K562 (cell line): ENCODE results near the gene LY6G6C. TPM values are rescaled to one million over a fixed set of nuclear protein-coding genes. Genes with fewer than 3 reads are reported as not detected.

Experiments used
- CEBPB ChIP-seq: fragments of 450-650 bp; IDR thresholded peaks from 2 replicates; pipeline ENCODE4 v1.6.1; 2016; ENCODE audit warnings: missing genetic modification characterization, missing compliant biosample characterization
- GABPB1 ChIP-seq: sonication (generic); formaldehyde crosslinking; IDR thresholded peaks from 2 replicates; pipeline ENCODE4 v1.8.0; 2022; ENCODE audit warnings: mild to moderate bottlenecking, missing genetic modification reagents
- HCFC1 ChIP-seq: IDR thresholded peaks from 2 replicates; pipeline ENCODE4 v1.6.1; 2012; ENCODE audit warnings: low read depth, low read length, improper control_type of control experiment
- MEF2D ChIP-seq: conservative IDR thresholded peaks from 2 replicates; pipeline ENCODE4 v1.6.1; 2016; ENCODE audit warnings: low read depth, missing genetic modification characterization, missing compliant biosample characterization
- MTA1 ChIP-seq: fragments of 450-650 bp; IDR thresholded peaks from 2 replicates; pipeline ENCODE4 v1.6.1; 2017; ENCODE audit warnings: borderline replicate concordance
- NR4A1 ChIP-seq, 2 experiments: fragments of 250-450 bp in 1 of 2; fragments of 450-650 bp in 1 of 2; sonication (Bioruptor Pico) in 1 of 2; IDR thresholded peaks; 2 replicates each; pipeline versions ENCODE4 v1.4.0 to v1.6.1; 2016 to 2020; ENCODE audit warnings: mild to moderate bottlenecking in 2 of 2, missing compliant biosample characterization in 1 of 2, missing genetic modification characterization in 1 of 2, moderate library complexity in 1 of 2
- PHTF2 ChIP-seq: fragments of 250-450 bp; sonication (Bioruptor Pico); IDR thresholded peaks from 2 replicates; pipeline ENCODE4 v1.5.0; 2021; ENCODE audit warnings: mild to moderate bottlenecking
- RAD51 ChIP-seq: fragments of 450-650 bp; IDR thresholded peaks from 2 replicates; pipeline ENCODE4 v1.7.1; 2016; ENCODE audit warnings: low read depth, mild to moderate bottlenecking, borderline replicate concordance
- ZFPM2 ChIP-seq: fragments of 250-450 bp; sonication (Bioruptor Pico); IDR thresholded peaks from 2 replicates; pipeline ENCODE4 v1.5.1; 2022; ENCODE audit warnings: mild to moderate bottlenecking
- ZNF174 ChIP-seq: fragments of 250-450 bp; sonication (Bioruptor Pico); IDR thresholded peaks from 2 replicates; pipeline ENCODE4 v1.4.0; 2020; ENCODE audit warnings: mild to moderate bottlenecking
- polyA plus RNA-seq, 8 experiments: library from polyadenylated mRNA; depleted of rRNA in 4 of 8; stranded (reverse) in 5 of 8; unstranded in 3 of 8; fragments of >200 nt; fragmentation: Nextera tagmentation in 2 of 8; fragmentation: Illumina TruSeq in 1 of 8; extraction: Ambion mirVana in 2 of 8; extraction: Trizol in 1 of 8; gene quantifications; 2 replicates each; pipeline versions ENCODE4 v1.2.1 to v1.2.3, GENCODE V29; 2011 to 2014; ENCODE audit warnings: inconsistent platforms in 1 of 8, missing spikeins in 1 of 8
- total RNA-seq, 7 experiments: library from RNA; depleted of rRNA in 6 of 7; stranded (reverse); fragments of >200 nt in 6 of 7; fragmentation: Illumina TruSeq in 2 of 7; extraction: Trizol in 2 of 7; gene quantifications; 2 replicates each; pipeline versions ENCODE4 v1.2.1 to v1.2.3, GENCODE V29; 2011 to 2021; ENCODE audit warnings: low replicate concordance in 1 of 7
- TF ChIP-seq, protein P1 (sequence below), 2 experiments: fragments of 450-650 bp in 1 of 2; sonication (generic) in 1 of 2; formaldehyde crosslinking in 1 of 2; IDR thresholded peaks in 1 of 2; conservative IDR thresholded peaks in 1 of 2; 2 replicates each; pipeline versions ENCODE4 v1.6.1 to v1.8.1; 2016 to 2023; ENCODE audit warnings: mild to moderate bottlenecking in 2 of 2, moderate library complexity in 2 of 2, inconsistent platforms in 1 of 2, missing genetic modification reagents in 1 of 2
- TF ChIP-seq, protein P2 (sequence below): fragments of 450-650 bp; IDR thresholded peaks from 2 replicates; pipeline ENCODE4 v1.6.1; 2016; ENCODE audit warnings: missing biosample characterization, missing genetic modification characterization
- TF ChIP-seq, protein P3 (sequence below): fragments of 250-450 bp; sonication (Bioruptor Pico); IDR thresholded peaks from 2 replicates; pipeline ENCODE4 v1.8.0; 2021; ENCODE audit warnings: borderline replicate concordance, mild to moderate bottlenecking, moderate library complexity; ENCODE audit not compliant: poor library complexity, severe bottlenecking
- TF ChIP-seq, protein P4 (sequence below): fragments of 250-450 bp; sonication (Bioruptor Pico); IDR thresholded peaks from 2 replicates; pipeline ENCODE4 v1.4.0; 2020; ENCODE audit warnings: mild to moderate bottlenecking, moderate library complexity
- TF ChIP-seq, protein P5 (sequence below), 2 experiments: fragments of 450-650 bp in 1 of 2; sonication (generic) in 1 of 2; formaldehyde crosslinking; conservative IDR thresholded peaks; 2 replicates each; pipeline versions ENCODE4 v1.4.0 to v1.8.1; 2020 to 2022; ENCODE audit warnings: mild to moderate bottlenecking in 1 of 2, missing genetic modification reagents in 1 of 2
- TF ChIP-seq, protein P6 (sequence below): fragments of 450-650 bp; IDR thresholded peaks from 2 replicates; pipeline ENCODE4 v1.6.1; 2018; ENCODE audit not compliant: partially characterized antibody

Gene LY6G6C
- total and polyA plus RNA-seq, 9 of the 15 experiments (the other 6 are each of a cell fraction or from before 2014, with no cell fraction given): 0.06 to 0.20 TPM; not detected in 7

DNA sequence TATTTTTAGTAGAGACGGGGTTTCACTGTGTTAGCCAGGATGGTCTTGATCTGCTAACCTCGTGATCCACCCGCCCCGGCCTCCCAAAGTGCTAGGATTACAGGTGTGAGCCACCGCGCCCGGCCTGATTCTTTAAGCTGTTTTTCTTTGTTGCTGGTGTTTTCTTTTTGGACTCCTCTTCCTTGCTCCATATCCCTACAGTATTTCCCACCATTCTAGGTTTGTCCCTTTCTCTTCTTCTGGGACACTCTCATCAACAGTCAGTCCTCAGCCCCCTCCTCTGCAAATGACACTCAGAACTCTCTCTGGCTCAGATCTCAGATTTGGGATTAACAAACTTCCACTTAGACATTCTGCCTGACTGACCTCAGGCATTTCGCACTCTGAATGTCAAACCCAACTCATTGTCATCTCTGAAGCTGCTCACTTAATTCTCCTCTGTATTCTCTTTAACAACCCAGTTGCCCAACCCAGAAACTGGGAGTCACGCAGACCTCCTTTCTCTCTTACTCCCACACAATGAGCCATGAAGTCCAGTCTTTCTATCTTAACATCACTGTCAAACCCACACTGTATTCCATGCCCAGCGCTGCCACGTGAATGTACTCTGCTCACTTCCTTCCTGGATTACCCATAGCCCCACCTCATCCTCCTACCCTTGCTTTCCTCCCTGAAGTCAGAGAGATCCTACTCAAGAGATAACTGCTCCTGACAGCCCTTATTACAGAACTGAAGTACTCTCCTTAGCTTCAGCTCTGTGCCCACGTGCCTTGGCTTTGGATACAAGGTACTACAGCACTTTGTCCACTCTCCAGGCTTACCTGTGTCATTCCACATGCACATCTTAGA, 4.2 kb upstream of the LY6G6C start (continued):
- TF ChIP-seq, protein P1, sequence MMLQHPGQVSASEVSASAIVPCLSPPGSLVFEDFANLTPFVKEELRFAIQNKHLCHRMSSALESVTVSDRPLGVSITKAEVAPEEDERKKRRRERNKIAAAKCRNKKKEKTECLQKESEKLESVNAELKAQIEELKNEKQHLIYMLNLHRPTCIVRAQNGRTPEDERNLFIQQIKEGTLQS (IDR thresholded peaks at IDR 0.05): no peak
- TF ChIP-seq, protein P1 (CRISPR knock-in tag; conservative IDR thresholded peaks at IDR 0.05): peak; percentile 36; the same call in 1 of the 2 replicates
- TF ChIP-seq, protein P2, sequence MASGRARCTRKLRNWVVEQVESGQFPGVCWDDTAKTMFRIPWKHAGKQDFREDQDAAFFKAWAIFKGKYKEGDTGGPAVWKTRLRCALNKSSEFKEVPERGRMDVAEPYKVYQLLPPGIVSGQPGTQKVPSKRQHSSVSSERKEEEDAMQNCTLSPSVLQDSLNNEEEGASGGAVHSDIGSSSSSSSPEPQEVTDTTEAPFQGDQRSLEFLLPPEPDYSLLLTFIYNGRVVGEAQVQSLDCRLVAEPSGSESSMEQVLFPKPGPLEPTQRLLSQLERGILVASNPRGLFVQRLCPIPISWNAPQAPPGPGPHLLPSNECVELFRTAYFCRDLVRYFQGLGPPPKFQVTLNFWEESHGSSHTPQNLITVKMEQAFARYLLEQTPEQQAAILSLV (tag): no peak
- TF ChIP-seq MEF2D (tag): peak; percentile 48; the same call in 1 of the 2 replicates
- TF ChIP-seq, protein P3, sequence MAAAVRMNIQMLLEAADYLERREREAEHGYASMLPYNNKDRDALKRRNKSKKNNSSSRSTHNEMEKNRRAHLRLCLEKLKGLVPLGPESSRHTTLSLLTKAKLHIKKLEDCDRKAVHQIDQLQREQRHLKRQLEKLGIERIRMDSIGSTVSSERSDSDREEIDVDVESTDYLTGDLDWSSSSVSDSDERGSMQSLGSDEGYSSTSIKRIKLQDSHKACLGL (CRISPR knock-in tag): peak; percentile 24
- no peak for TF ChIP-seq HCFC1
- TF ChIP-seq, protein P4, sequence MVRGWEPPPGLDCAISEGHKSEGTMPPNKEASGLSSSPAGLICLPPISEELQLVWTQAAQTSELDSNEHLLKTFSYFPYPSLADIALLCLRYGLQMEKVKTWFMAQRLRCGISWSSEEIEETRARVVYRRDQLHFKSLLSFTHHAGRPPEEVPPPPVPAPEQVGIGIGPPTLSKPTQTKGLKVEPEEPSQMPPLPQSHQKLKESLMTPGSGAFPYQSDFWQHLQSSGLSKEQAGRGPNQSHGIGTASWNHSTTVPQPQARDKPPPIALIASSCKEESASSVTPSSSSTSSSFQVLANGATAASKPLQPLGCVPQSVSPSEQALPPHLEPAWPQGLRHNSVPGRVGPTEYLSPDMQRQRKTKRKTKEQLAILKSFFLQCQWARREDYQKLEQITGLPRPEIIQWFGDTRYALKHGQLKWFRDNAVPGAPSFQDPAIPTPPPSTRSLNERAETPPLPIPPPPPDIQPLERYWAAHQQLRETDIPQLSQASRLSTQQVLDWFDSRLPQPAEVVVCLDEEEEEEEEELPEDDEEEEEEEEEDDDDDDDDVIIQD (CRISPR knock-in tag): peak; percentile 47; the same call in 1 of the 2 replicates
- TF ChIP-seq ZFPM2 (CRISPR knock-in tag): no peak
- peak; percentile 86; the same call in 1 of the 2 replicates for TF ChIP-seq NR4A1 (CRISPR knock-in tag; IDR thresholded peaks at IDR 0.05)
- TF ChIP-seq NR4A1 (tag; IDR thresholded peaks at IDR 0.05): peak; percentile 78
- TF ChIP-seq, protein P5, sequence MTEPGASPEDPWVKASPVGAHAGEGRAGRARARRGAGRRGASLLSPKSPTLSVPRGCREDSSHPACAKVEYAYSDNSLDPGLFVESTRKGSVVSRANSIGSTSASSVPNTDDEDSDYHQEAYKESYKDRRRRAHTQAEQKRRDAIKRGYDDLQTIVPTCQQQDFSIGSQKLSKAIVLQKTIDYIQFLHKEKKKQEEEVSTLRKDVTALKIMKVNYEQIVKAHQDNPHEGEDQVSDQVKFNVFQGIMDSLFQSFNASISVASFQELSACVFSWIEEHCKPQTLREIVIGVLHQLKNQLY (CRISPR knock-in tag; conservative IDR thresholded peaks at IDR 0.05): 0 out of 4 replicates have a peak, but pooled peaks of 1 of the 2 experiments have one; percentile 83
- TF ChIP-seq ZNF174 (CRISPR knock-in tag): 0 out of 2 replicates have a peak, but pooled peaks have one; percentile 84
- peak; percentile 4; the same call in 1 of the 2 replicates for TF ChIP-seq GABPB1 (CRISPR knock-in tag)
- TF ChIP-seq PHTF2 (CRISPR knock-in tag): peak; percentile 3; the same call in 1 of the 2 replicates
- TF ChIP-seq MTA1: peak; percentile 42; the same call in 1 of the 2 replicates
- TF ChIP-seq, protein P6, sequence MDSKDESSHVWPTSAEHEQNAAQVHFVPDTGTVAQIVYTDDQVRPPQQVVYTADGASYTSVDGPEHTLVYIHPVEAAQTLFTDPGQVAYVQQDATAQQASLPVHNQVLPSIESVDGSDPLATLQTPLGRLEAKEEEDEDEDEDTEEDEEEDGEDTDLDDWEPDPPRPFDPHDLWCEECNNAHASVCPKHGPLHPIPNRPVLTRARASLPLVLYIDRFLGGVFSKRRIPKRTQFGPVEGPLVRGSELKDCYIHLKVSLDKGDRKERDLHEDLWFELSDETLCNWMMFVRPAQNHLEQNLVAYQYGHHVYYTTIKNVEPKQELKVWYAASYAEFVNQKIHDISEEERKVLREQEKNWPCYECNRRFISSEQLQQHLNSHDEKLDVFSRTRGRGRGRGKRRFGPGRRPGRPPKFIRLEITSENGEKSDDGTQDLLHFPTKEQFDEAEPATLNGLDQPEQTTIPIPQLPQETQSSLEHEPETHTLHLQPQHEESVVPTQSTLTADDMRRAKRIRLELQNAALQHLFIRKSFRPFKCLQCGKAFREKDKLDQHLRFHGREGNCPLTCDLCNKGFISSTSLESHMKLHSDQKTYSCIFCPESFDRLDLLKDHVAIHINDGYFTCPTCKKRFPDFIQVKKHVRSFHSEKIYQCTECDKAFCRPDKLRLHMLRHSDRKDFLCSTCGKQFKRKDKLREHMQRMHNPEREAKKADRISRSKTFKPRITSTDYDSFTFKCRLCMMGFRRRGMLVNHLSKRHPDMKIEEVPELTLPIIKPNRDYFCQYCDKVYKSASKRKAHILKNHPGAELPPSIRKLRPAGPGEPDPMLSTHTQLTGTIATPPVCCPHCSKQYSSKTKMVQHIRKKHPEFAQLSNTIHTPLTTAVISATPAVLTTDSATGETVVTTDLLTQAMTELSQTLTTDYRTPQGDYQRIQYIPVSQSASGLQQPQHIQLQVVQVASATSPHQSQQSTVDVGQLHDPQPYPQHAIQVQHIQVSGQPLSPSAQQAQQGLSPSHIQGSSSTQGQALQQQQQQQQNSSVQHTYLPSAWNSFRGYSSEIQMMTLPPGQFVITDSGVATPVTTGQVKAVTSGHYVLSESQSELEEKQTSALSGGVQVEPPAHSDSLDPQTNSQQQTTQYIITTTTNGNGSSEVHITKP: peak; percentile 8
- peak; percentile 22; the same call in 1 of the 2 replicates for TF ChIP-seq RAD51
- peak; percentile 67 for TF ChIP-seq CEBPB (tag)
